Sciatic nerve (tissue), 2 donors: ENCODE measurements around the gene CORO2A. TPM values are rescaled to one million over a fixed set of nuclear protein-coding genes. Genes with fewer than 3 reads are reported as not detected.
"Not testable (repeated sequence)": the region's sequence is repeated elsewhere in the genome, so short reads cannot be mapped to it uniquely, and the experiment has no call there.

ENCODE experiments used
- ATAC-seq: fragments of 200-7000 bp; cut with Tn5 transposase; one replicate; pipeline ENCODE4 v1.9.1; 2020; ENCODE audit warnings: mild to moderate bottlenecking, moderate library complexity
- DNase-seq: peaks from one replicate; pipeline ENCODE4 v3.0.0-alpha.2; 2020; ENCODE audit warnings: low spot score
- intact Hi-C: fragments of 100-400 bp; cut with DNase I; formaldehyde crosslinking; loops from one replicate; pipeline ENCODE4 v1.14.2; 2022
- microRNA-seq: library from miRNA; unstranded; fragments of <30 nt; microRNA quantifications from one replicate; pipeline ENCODE4 v1.2.0, GENCODE V29; 2020
- total RNA-seq: library from RNA; stranded (reverse); fragmentation: NEBNext Ultra II Directional; extraction: Animal tissue kit (Norgen Biotek cat#: 25700); gene quantifications from one replicate; pipeline ENCODE4 v1.2.1, GENCODE V29; 2021
- donor health status: DM: no; HTN: no; CAD: no.
- donor health status: DM: no; HTN: no; CAD: no.

Gene CORO2A
- total RNA-seq, 1 donor from 2014 or later, result 3.7 TPM

- intact Hi-C loops, result no loop called here
- DNase-seq, result no peak
- no peak for ATAC-seq
Measured at GRCh38 chr9:98081477-98082219, 110.8 kb downstream of the CORO2A start.

GRCh38 chr9:98080780-98081179 lies 111.7 kb downstream of the CORO2A start:
- DNase-seq, result no peak
- ATAC-seq, result no peak
- intact Hi-C loops, result no loop called here

GRCh38 chr9:98080326-98080725 lies 112.1 kb downstream of the CORO2A start:
- ATAC-seq, result no peak
- intact Hi-C loops, result no loop called here
- DNase-seq, result no peak

- ATAC-seq (no peak), DNase-seq (no peak)
- intact Hi-C loops, result loop anchor here (10.0 kb wide), 1 partner anchor 126 kb away; no protein-coding TSS in a partner anchor
Measured at GRCh38 chr9:98078895-98079294, 113.5 kb downstream of the CORO2A start.

- intact Hi-C loops, result loop anchor here (10.0 kb wide), 1 partner anchor 128 kb away; no protein-coding TSS in a partner anchor
- not testable (repeated sequence) for DNase-seq, ATAC-seq
Measured at GRCh38 chr9:98076514-98076890, 115.9 kb downstream of the CORO2A start.

- no peak for DNase-seq
- intact Hi-C loops, result loop anchor here (10.0 kb wide), 1 partner anchor 129 kb away; no protein-coding TSS in a partner anchor
- ATAC-seq, result peak; percentile 77
Measured at GRCh38 chr9:98075332-98075805, 117.1 kb downstream of the CORO2A start.

- DNase-seq (peak; percentile 83), ATAC-seq (peak; percentile 81)
- intact Hi-C loops, result loop anchor here (10.0 kb wide), 1 partner anchor 130 kb away; no protein-coding TSS in a partner anchor
Measured at GRCh38 chr9:98074115-98074990, 118.1 kb downstream of the CORO2A start.

- ATAC-seq (no peak), DNase-seq (no peak)
- intact Hi-C loops, result loop anchor here (10.0 kb wide), 1 partner anchor 133 kb away; no protein-coding TSS in a partner anchor
Measured at GRCh38 chr9:98071737-98072136, 120.7 kb downstream of the CORO2A start.

Small RNA genes within 50 kb of the gene (microRNA-seq; reads per million reads assigned to microRNA genes)
- not detected for gene MIR6854

Other genes with a start within 250 kb of the CORO2A start
- 145 TPM for gene ANP32B, start 209.3 kb downstream of the CORO2A start, total RNA-seq
- 28.2 TPM for gene NANS, start 135.9 kb downstream of the CORO2A start, total RNA-seq
- 12.6 TPM for gene TRIM14, start 73.4 kb downstream of the CORO2A start, total RNA-seq
- gene TBC1D2, start 63.0 kb upstream of the CORO2A start, total RNA-seq, result 16.3 TPM